Urinary bladder (tissue), 4 donors: ENCODE data around the gene STARD9. TPM values are rescaled to one million over a fixed set of nuclear protein-coding genes. Genes with fewer than 3 reads are reported as not detected.
"Not testable (repeated sequence)": the region's sequence is repeated elsewhere in the genome, so short reads cannot be mapped to it uniquely, and the experiment has no call there.

Experiments
- DNase-seq: peaks from one replicate; pipeline ENCODE4 v3.0.0-alpha.2; 2015; ENCODE audit errors: extremely low spot score
- H3K27ac ChIP-seq: one replicate; pipeline ENCODE4 v1.5.1; 2013; ENCODE audit warnings: low read depth, mild to moderate bottlenecking, moderate library complexity
- H3K36me3 ChIP-seq: one replicate; pipeline ENCODE4 v1.6.1; 2013; ENCODE audit warnings: mild to moderate bottlenecking, moderate library complexity; ENCODE audit not compliant: insufficient read depth
- H3K4me1 ChIP-seq: one replicate; pipeline ENCODE4 v1.6.1; 2013; ENCODE audit warnings: mild to moderate bottlenecking, moderate library complexity; ENCODE audit not compliant: insufficient read depth
- H3K4me3 ChIP-seq: one replicate; pipeline ENCODE4 v1.5.1; 2013; ENCODE audit warnings: low read depth, low read length
- WGBS: extraction: QIAGEN DNeasy Blood & Tissue Kit; methylation state at CpG from one replicate; pipeline ENCODE4 v1.1.7; 2013; 5-methylcytosine and 5-hydroxymethylcytosine counted together
- polyA plus RNA-seq: library from polyadenylated mRNA; stranded (reverse); fragments of 200-250 nt; gene quantifications from one replicate; pipeline ENCODE4 v1.2.3, GENCODE V29; 2013
- total RNA-seq: library from RNA; depleted of rRNA; stranded (reverse); fragments of >200 nt; gene quantifications from one replicate; pipeline ENCODE4 v1.2.3, GENCODE V29; 2014
- donor health status: healthy with polysubstance abuse.
- donor health status: healthy.

The STARD9 gene
- 46.3 TPM for total RNA-seq
- 11.1 TPM for polyA plus RNA-seq

- WGBS, result under 1% methylated on average over 95 of the region's 95 CpGs
- Histone ChIP-seq H3K27ac (peak within 1 kb of the TSS; percentile 87), H3K4me1 (no peaks in the 10 kb centered on the region), H3K36me3 (no peaks in the 10 kb centered on the region), H3K4me3 (peak within 1 kb of the TSS; percentile 79)
- DNase-seq, result peak; percentile 94
Observed at GRCh38 chr15:42575188-42576039, at the start of gene STARD9. STARD9 (plus strand) TSS chr15:42575606; CDS start chr15:42575716, 110 bp downstream.

GRCh38 chr15:42528970-42529369 lies 46.4 kb upstream of the STARD9 start:
- Histone ChIP-seq H3K4me1 (no peaks in the 10 kb centered on the region), H3K4me3 (no peak overlapping the region), H3K36me3 (peaks cover 4% of the 10 kb centered on the region), H3K27ac (no peak overlapping the region)
- DNase-seq, result no peak
- 79% methylated on average over 3 of the region's 3 CpGs for WGBS

GRCh38 chr15:42533246-42533645 lies 42.2 kb upstream of the STARD9 start:
- no peaks in the 10 kb centered on the region for H3K36me3 ChIP-seq
- DNase-seq, result no peak
- H3K27ac ChIP-seq, result no peak overlapping the region
- no peaks in the 10 kb centered on the region for H3K4me1 ChIP-seq
- no peak overlapping the region for H3K4me3 ChIP-seq
- 88% methylated on average over 1 of the region's 1 CpG for WGBS

- Histone ChIP-seq H3K4me1 (peaks cover 1% of the 10 kb centered on the region), H3K36me3 (peaks cover 5% of the 10 kb centered on the region), H3K27ac (no peak overlapping the region), H3K4me3 (no peak overlapping the region)
- WGBS, result 88% methylated on average over 4 of the region's 4 CpGs
- DNase-seq, result no peak
Observed at GRCh38 chr15:42544853-42545629, 30.4 kb upstream of the STARD9 start.

- peaks cover 5% of the 10 kb centered on the region for H3K36me3 ChIP-seq
- H3K4me3 ChIP-seq, result peak overlapping the region; percentile 78
- WGBS, result 2% methylated on average over 9 of the region's 9 CpGs
- peak overlapping the region; percentile 82 for H3K27ac ChIP-seq
- H3K4me1 ChIP-seq, result peaks cover 2% of the 10 kb centered on the region
- peak; percentile 2 for DNase-seq
Observed at GRCh38 chr15:42547918-42548248, 27.5 kb upstream of the STARD9 start.

- under 1% methylated on average over 71 of the region's 71 CpGs for WGBS
Observed at GRCh38 chr15:42548249-42549031, 27.0 kb upstream of the STARD9 start, which contains the start of the genes HAUS2 and LRRC57. HAUS2 (plus strand) TSS chr15:42548838; CDS start chr15:42548873, 35 bp downstream. LRRC57 (minus strand) TSS chr15:42548793; CDS start chr15:42548434, 359 bp downstream.

GRCh38 chr15:42549032-42549491 lies 26.3 kb upstream of the STARD9 start:
- WGBS, result under 1% methylated on average over 15 of the region's 15 CpGs

More at GRCh38 chr15:42548249-42549031, 27.0 kb upstream of the STARD9 start, which contains the start of the genes HAUS2 and LRRC57:
- Histone ChIP-seq H3K36me3 (peaks cover 5% of the 10 kb centered on the region), H3K4me3 (peak within 1 kb of the TSS; percentile 78), H3K4me1 (peaks cover 2% of the 10 kb centered on the region), H3K27ac (peak within 1 kb of the TSS; percentile 82)
- DNase-seq, result peak; percentile 62

GRCh38 chr15:42549741-42550392 lies 25.5 kb upstream of the STARD9 start:
- WGBS, result 73% methylated on average over 12 of the region's 12 CpGs
- no peaks in the 10 kb centered on the region for H3K36me3 ChIP-seq
- peak overlapping the region; percentile 78 for H3K4me3 ChIP-seq
- H3K4me1 ChIP-seq, result peaks cover 2% of the 10 kb centered on the region
- DNase-seq, result no peak
- no peak overlapping the region for H3K27ac ChIP-seq

More at GRCh38 chr15:42549032-42549491, 26.3 kb upstream of the STARD9 start:
- H3K4me3 ChIP-seq, result peak overlapping the region; percentile 78
- DNase-seq, result peak; percentile 39
- H3K36me3 ChIP-seq, result peaks cover 5% of the 10 kb centered on the region
- H3K4me1 ChIP-seq, result peaks cover 2% of the 10 kb centered on the region
- peak overlapping the region; percentile 82 for H3K27ac ChIP-seq

GRCh38 chr15:42553554-42553953 lies 21.9 kb upstream of the STARD9 start:
- DNase-seq, result no peak
- Histone ChIP-seq H3K36me3 (peaks cover 2% of the 10 kb centered on the region), H3K27ac (no peak overlapping the region), H3K4me1 (peaks cover 2% of the 10 kb centered on the region), H3K4me3 (no peak overlapping the region)
- 86% methylated on average over 1 of the region's 1 CpG for WGBS

GRCh38 chr15:42556550-42557207 lies 18.7 kb upstream of the STARD9 start:
- not testable (repeated sequence) for H3K36me3 ChIP-seq, H3K27ac ChIP-seq, DNase-seq, H3K4me1 ChIP-seq, H3K4me3 ChIP-seq
- 97% methylated on average over 10 of the region's 12 CpGs for WGBS

GRCh38 chr15:42558739-42559138 lies 16.7 kb upstream of the STARD9 start:
- Histone ChIP-seq H3K4me1 (no peaks in the 10 kb centered on the region), H3K4me3 (no peak overlapping the region), H3K27ac (no peak overlapping the region), H3K36me3 (peaks cover 2% of the 10 kb centered on the region)
- 97% methylated on average over 3 of the region's 3 CpGs for WGBS
- DNase-seq, result no peak

- peak overlapping the region; percentile 79 for H3K4me3 ChIP-seq
- WGBS, result 7% methylated on average over 16 of the region's 16 CpGs
- no peak for DNase-seq
- no peaks in the 10 kb centered on the region for H3K4me1 ChIP-seq
- no peaks in the 10 kb centered on the region for H3K36me3 ChIP-seq
- H3K27ac ChIP-seq, result peak overlapping the region; percentile 87
Observed at GRCh38 chr15:42576040-42576594, 711 bp downstream of the STARD9 start.
